PFSK-1 (cell line): Measurements from ENCODE around the gene RELL1.

Experiments
- FOXP2 ChIP-seq: optimal IDR thresholded peaks from 2 replicates; pipeline ENCODE3; 2011; ENCODE audit warnings: borderline replicate concordance, control low read depth, inconsistent platforms; ENCODE audit not compliant: insufficient read depth; ENCODE audit errors: extremely low read length, extremely low read depth
- POLR2AphosphoS5 ChIP-seq: IDR thresholded peaks from 2 replicates; pipeline ENCODE4 v1.6.1; 2012; ENCODE audit warnings: low read depth, mild to moderate bottlenecking, control low read depth, low read length, moderate library complexity
- SIN3A ChIP-seq: IDR thresholded peaks from 2 replicates; pipeline ENCODE4 v1.6.1; 2012; ENCODE audit warnings: mild to moderate bottlenecking, low read length, moderate library complexity, borderline replicate concordance; ENCODE audit not compliant: insufficient read depth
- TAF1 ChIP-seq: IDR thresholded peaks from 2 replicates; pipeline ENCODE4 v1.6.1; 2012; ENCODE audit warnings: low read length, control low read depth, borderline replicate concordance; ENCODE audit not compliant: insufficient read depth
- TF ChIP-seq, protein P1 (sequence below), 2 experiments: IDR thresholded peaks; 2 replicates each; pipeline versions ENCODE4 v1.6.1 to v1.8.0; 2011 to 2012; ENCODE audit warnings: low read depth in 2 of 2, low read length in 2 of 2, control low read depth in 1 of 2, inconsistent platforms in 1 of 2, mild to moderate bottlenecking in 1 of 2, moderate library complexity in 1 of 2; ENCODE audit not compliant: insufficient read depth in 1 of 2

DNA sequence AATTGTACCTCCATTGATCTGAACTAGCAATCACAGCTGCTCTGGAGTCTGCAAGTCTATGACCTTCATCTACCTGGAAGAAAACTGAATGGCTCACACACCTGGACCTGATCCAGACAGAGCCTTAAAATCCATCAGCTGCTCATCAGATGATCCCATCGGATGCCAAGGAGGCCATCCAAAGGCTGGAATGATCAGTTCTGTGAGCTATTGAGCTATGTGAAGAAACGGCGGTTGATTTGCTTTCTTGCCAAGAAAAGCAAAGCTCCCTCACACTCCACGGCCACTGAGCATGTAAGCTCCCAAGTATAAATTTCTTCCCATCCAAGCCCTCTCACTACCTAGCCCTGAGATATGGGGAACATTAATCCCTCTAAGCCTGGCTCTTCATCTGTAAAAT lies 63.1 kb downstream of the RELL1 start:
- TF ChIP-seq POLR2AphosphoS5 (no peak), TAF1 (no peak), FOXP2 (no peak), SIN3A (no peak)
- TF ChIP-seq, protein P1, sequence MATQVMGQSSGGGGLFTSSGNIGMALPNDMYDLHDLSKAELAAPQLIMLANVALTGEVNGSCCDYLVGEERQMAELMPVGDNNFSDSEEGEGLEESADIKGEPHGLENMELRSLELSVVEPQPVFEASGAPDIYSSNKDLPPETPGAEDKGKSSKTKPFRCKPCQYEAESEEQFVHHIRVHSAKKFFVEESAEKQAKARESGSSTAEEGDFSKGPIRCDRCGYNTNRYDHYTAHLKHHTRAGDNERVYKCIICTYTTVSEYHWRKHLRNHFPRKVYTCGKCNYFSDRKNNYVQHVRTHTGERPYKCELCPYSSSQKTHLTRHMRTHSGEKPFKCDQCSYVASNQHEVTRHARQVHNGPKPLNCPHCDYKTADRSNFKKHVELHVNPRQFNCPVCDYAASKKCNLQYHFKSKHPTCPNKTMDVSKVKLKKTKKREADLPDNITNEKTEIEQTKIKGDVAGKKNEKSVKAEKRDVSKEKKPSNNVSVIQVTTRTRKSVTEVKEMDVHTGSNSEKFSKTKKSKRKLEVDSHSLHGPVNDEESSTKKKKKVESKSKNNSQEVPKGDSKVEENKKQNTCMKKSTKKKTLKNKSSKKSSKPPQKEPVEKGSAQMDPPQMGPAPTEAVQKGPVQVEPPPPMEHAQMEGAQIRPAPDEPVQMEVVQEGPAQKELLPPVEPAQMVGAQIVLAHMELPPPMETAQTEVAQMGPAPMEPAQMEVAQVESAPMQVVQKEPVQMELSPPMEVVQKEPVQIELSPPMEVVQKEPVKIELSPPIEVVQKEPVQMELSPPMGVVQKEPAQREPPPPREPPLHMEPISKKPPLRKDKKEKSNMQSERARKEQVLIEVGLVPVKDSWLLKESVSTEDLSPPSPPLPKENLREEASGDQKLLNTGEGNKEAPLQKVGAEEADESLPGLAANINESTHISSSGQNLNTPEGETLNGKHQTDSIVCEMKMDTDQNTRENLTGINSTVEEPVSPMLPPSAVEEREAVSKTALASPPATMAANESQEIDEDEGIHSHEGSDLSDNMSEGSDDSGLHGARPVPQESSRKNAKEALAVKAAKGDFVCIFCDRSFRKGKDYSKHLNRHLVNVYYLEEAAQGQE (IDR thresholded peaks at IDR 0.05; ENCODE audit: insufficient read depth in 1 of 2, low read depth in 2 of 2, low read length in 2 of 2) = no peak
